ENCODE data around the gene PIAS3. TPM values are rescaled to one million over a fixed set of nuclear protein-coding genes. Genes with fewer than 3 reads are reported as not detected.
"Not testable (repeated sequence)": the region's sequence is repeated elsewhere in the genome, so short reads cannot be mapped to it uniquely, and the experiment has no call there.

The PIAS3 gene
- total RNA-seq, 1 donor from 2014 or later = 10.6 TPM

GRCh38 chr1:145877923-145878486 lies 19.1 kb upstream of the PIAS3 start:
- peak; percentile 22 for DNase-seq (ENCODE audit: low spot score)

GRCh38 chr1:145874646-145875045 lies 15.8 kb upstream of the PIAS3 start:
- no peak for DNase-seq (ENCODE audit: low spot score)

DNA sequence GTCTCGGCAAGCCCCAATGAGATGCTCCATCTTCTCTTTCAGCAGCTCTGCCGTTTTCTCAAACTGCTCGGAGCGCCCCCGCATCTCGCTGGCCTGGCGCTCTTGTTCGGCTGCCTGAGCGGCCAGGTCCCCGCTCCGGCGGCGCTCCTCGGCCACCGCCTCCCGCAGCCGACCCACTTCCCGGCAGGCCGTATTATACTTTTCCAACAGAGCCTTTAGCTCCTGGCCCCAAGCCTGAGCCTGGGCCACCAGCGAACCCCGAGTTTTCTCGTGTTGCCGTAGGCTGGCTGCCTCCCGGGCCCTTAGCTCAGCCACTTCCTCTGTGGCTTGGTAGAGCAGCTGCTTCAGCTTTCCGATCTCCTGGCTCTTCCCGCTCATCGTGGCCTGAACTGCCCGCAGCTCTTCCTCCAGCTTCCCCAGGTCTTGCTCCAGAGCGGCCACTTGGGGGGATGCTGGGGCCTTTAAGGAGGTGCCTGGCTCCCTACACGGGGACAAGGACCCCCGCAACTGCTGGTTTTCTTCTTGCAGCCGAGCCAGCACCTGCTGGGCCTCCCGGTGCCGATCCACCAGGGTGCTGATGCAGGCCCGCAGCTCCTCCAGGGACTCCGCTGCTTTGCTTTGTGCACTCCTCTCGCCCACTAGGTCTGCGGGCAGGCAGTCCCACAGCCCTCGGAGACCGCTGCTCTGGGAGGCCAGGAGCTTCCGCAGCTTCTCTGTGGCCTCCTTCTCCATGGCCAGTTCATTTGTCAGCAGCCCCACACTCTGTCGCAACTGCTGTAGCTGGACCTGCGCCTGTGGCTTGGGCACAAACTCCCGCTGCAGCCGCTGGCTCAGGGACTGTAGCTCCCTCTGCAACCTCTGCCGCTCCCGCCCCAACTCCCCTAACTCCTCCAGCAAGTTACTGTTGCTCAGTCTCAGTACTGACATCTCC lies 13.4 kb upstream of the PIAS3 start:
- DNase-seq (ENCODE audit: low spot score) = peak; percentile 70

- no peak for DNase-seq (ENCODE audit: low spot score)
These were observed 9.4 kb upstream of the PIAS3 start for GRCh38 chr1:145868232-145868631.

GRCh38 chr1:145863282-145864018 lies 4.6 kb upstream of the PIAS3 start:
- DNase-seq (ENCODE audit: low spot score) = no peak

GRCh38 chr1:145859491-145860023 lies 676 bp upstream of the PIAS3 start:
- peak; percentile 96 for DNase-seq (ENCODE audit: low spot score)

DNA sequence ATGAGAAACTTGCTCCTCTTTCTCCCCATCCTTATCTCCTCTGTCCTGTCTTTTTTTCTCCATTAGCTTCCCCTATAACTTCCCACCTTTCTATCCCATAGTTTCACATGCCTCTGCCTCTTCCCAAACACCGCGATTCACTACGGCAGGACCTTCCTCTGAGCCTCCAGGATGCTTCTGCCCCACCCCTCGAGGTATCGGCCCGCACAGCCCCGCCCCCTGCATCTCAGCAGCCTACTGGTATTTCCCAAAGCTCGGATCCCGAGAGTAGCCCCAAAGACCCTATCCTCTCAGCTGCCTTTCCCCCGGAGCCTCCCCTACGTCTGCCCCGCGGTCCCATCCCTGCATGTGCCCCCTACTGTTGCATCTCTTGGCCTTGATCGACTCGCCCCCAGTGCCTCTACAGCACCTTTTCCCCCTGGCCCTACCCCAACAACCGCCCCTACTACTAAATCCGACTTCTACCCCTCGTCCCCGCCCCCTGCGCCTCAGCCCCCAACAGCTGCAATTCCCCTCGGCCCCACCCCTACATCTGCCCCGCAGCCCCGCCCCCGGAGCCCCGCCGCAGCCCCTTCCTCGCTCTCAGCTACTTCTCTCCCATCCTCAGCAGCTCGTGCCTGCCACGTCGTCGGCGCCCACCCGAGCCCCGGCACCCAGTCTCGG lies 512 bp downstream of the PIAS3 start:
- DNase-seq (ENCODE audit: low spot score) = peak; percentile 48

DNA sequence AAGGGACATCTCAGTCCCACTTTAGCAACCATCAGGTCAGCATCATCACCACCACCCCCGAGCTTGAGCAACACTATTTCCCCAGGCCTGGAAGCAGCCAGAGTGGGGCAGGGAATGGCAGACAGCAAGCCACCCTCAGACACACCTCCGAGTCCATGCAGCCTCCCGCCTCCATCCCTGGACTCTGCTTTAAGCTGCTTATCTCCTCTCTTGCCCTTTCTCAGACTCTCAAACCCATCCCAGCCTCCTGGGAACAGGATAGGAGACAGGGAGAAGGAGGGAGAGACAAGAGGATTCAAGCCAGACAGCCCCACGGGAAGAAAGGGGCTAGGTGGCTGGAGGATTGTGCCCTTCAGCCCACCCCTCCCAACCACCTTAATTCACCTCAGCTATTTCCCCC lies 1.7 kb downstream of the PIAS3 start:
- no peak for DNase-seq (ENCODE audit: low spot score)

- DNase-seq (ENCODE audit: low spot score) = no peak
These were observed 3.4 kb downstream of the PIAS3 start for GRCh38 chr1:145855426-145855948.

DNA sequence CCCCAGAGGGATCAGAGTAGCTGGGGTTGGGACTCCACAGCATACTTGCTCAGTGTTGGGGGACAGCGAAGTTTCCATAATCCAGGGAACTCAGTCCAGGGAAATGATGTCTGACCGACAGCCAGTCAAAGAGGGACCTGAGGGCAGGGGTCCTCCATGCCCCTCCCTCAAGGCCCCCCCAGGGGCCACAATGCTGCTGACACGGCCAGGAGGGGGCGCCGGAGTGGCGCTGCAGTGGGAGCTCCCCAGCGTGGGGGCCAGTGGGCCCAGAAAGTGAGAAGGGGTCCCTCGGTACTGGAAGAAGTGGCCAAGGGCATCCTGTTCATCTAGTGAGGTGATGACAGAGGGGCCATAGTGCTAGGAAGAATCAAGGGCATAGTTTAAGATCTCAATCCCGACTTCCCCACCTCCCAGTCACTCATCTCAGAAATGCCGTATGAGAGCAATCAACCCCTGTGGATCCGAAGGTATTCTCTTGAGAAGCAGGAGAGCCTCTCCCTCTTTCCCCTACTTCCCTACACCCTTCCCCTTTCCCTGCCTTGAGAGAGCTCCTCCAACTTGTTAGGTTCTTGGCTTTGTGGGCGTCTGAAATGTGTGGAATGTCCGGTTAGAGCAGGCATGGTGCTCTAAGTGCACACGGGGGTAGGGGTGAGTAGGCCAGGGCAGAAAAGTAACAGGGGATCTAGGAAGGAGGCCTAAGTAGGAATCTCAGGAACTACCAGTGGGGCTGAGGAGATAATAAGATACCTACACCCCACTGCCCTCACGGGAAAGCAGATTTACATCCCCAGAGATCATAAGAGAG lies 9.3 kb downstream of the PIAS3 start:
- peak; percentile 46 for DNase-seq (ENCODE audit: low spot score)

GRCh38 chr1:145847827-145848226 lies 11.1 kb downstream of the PIAS3 start:
- no peak for DNase-seq (ENCODE audit: low spot score)

DNA sequence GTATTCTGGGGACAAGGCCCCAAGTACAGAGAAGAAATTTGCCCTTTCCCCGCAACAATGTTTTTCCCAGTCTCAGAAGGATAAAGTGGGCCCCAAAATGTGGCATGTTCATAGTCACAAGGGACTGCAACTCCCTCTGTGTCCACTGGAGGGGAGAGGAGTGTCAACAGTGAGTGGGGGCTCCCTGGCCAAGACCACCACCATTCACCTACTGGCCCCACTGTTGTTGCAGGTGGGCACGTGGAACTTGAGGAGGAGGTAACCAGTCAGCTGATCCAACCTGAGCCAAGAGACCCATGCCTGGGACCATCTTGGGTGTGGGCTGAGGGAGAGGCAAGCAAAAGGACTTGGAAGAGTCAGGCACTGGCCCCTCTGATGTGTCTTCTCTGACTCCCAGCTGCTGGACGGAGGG lies 12.7 kb downstream of the PIAS3 start:
- peak; percentile 54 for DNase-seq (ENCODE audit: low spot score)

GRCh38 chr1:145845514-145846161 lies 13.2 kb downstream of the PIAS3 start, which contains the start of gene NUDT17:
NUDT17 (plus strand) TSS chr1:145845630; CDS start chr1:145845641, 11 bp downstream.
- peak; percentile 83 for DNase-seq (ENCODE audit: low spot score)

- DNase-seq (ENCODE audit: low spot score) = no peak
These were observed 13.8 kb downstream of the PIAS3 start for GRCh38 chr1:145845144-145845513.

- DNase-seq (ENCODE audit: low spot score) = no peak
These were observed 15.8 kb downstream of the PIAS3 start for GRCh38 chr1:145843031-145843430.

DNA sequence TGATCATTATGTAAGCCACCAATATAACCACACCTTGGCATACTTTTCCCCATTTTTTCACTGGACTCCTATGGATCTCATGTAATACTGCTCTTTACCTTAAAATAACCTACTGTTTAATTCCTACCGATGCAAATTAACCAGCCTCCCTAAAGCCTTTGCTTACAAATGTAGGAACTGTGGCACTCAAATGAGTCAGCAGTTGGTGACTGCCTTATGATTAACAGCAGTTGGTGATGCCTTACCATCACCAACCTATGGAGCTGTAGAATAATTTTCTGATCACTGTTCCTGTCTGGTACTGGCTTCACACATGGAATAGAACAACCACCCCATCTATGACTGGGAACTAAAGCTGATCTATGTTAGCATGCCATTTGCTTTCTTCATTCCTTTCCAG lies 21.2 kb downstream of the PIAS3 start:
- DNase-seq (ENCODE audit: low spot score) = no peak

GRCh38 chr1:145830810-145831209 lies 28.1 kb downstream of the PIAS3 start:
- DNase-seq (ENCODE audit: low spot score) = not testable (repeated sequence)

DNA sequence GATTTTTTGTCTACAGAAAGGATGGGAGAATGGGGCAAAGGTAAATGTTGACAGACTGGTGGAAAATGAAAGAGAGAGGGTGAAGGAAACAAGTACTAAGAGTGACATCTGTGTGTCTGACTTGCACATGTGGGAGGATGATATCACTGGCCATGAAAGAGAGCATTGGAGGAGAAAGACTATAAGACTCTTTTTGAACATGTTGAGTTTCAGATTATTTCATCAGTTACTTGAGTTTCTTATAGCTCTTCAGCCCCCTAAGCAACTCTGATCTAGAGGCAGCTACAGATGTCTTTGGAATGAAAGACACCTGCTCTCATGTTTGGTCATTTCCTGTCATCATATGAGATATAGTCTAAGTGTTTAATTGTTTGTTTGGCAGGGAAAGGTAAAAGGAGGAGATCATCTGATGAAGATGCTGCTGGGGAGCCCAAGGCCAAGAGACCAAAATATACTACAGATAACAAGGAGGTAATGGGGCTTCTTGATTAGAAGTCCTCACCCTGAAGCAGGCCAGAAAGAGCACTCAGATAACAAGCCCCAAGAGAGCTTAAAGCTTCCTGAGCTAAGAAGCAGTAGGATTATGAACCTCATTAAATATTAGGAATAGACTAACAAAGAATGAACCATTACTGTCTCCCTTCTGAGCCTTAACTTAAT lies 30.4 kb downstream of the PIAS3 start:
- no peak for DNase-seq (ENCODE audit: low spot score)

DNA sequence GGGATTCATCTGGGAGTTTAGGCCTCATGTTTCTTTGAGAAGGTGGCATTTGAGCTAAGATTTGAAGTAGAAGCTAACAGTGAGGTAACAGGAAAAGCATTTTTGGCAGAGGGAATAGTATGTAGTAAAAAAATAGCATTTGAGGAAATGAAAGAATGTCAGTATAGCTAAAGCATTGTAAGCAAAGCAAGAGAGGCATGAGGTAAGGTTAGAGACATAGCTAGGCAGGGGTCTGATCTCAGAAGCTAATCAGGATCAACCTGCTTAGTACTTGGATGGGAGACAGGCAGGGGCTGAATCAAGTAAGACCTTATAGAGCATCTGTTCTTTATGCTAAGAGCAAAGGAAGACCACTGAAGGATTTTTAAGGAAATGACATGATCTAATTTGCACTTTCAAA lies 30.9 kb downstream of the PIAS3 start:
- no peak for DNase-seq (ENCODE audit: low spot score)

Data from umbilical cord (tissue), 2 donors.